Lower leg skin (tissue), 3 donors: ENCODE measurements around the gene ADGRL3.

Source experiments
- CTCF ChIP-seq, 3 donors: fragments of 450-650 bp; IDR thresholded peaks; one replicate each; pipeline ENCODE4 v1.5.1; 2016; ENCODE audit warnings: antibody characterized with exemption in 3 of 3, mild to moderate bottlenecking in 3 of 3, moderate library complexity in 2 of 3
- POLR2A ChIP-seq, 2 donors: fragments of 450-650 bp; IDR thresholded peaks; one replicate each; pipeline ENCODE4 v1.6.1; 2016 to 2017; ENCODE audit warnings: antibody characterized with exemption in 2 of 2, mild to moderate bottlenecking in 1 of 2, moderate library complexity in 1 of 2

- TF ChIP-seq CTCF (IDR thresholded peaks at IDR 0.05) (no peak), POLR2A (IDR thresholded peaks at IDR 0.05) (no peak)
Measured at GRCh38 chr4:61274286-61274685, 74.2 kb downstream of the ADGRL3 start.
